ENCODE measurements around the gene PRR36.

DNA sequence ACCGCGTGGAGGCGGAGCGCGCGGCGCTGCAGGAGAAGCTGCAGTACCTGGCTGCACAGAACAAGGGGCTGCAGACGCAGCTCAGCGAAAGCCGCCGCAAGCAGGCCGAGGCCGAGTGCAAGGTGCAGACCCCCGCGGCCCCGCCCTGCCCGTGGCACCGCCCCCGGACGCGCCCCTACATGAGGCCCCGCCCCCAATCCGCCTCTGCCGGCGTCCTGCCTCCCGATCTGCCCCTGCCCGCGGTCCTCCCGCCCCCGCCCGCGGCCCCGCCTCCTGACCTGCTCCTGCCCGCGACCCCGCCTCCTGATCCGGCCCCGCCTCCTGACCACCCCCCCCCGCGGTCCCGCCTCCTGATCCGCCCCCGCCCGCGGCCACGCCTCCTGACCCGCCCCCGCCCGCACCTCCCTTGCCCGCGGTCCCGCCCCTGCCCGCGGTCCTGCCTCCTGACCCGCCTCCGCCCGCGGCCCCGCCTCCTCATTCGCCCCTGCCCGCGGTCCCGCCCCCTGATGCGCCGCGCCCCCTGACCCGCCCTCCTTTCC is 11.7 kb downstream of the PRR36 start:
- TF ChIP-seq, protein P1, sequence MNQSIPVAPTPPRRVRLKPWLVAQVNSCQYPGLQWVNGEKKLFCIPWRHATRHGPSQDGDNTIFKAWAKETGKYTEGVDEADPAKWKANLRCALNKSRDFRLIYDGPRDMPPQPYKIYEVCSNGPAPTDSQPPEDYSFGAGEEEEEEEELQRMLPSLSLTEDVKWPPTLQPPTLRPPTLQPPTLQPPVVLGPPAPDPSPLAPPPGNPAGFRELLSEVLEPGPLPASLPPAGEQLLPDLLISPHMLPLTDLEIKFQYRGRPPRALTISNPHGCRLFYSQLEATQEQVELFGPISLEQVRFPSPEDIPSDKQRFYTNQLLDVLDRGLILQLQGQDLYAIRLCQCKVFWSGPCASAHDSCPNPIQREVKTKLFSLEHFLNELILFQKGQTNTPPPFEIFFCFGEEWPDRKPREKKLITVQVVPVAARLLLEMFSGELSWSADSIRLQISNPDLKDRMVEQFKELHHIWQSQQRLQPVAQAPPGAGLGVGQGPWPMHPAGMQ (IDR thresholded peaks at IDR 0.05; ENCODE audit: borderline replicate concordance): no peak
- TF ChIP-seq RCOR1 (conservative IDR thresholded peaks at IDR 0.05; ENCODE audit: low read depth, low read length) (no peak), POLR2A (IDR thresholded peaks at IDR 0.05; ENCODE audit: low read depth, low read length) (no peak), MTA3 (IDR thresholded peaks at IDR 0.05; ENCODE audit: borderline replicate concordance, low read length) (no peak), SP1 (IDR thresholded peaks at IDR 0.05; ENCODE audit: low read depth, low read length) (no peak), IRF4 (IDR thresholded peaks at IDR 0.05; ENCODE audit: low read depth, low read length) (no peak), KDM1A (IDR thresholded peaks at IDR 0.05; ENCODE audit: borderline replicate concordance) (no peak), TAF1 (IDR thresholded peaks at IDR 0.05; ENCODE audit: borderline replicate concordance, low read depth, low read length) (no peak), POLR2AphosphoS5 (IDR thresholded peaks at IDR 0.05; ENCODE audit: low read length) (no peak), JUND (IDR thresholded peaks at IDR 0.05; ENCODE audit: low read depth, low read length) (no peak), HDAC6 (IDR thresholded peaks at IDR 0.05; ENCODE audit: unreplicated experiment) (no peak)
- TF ChIP-seq, protein P2, sequence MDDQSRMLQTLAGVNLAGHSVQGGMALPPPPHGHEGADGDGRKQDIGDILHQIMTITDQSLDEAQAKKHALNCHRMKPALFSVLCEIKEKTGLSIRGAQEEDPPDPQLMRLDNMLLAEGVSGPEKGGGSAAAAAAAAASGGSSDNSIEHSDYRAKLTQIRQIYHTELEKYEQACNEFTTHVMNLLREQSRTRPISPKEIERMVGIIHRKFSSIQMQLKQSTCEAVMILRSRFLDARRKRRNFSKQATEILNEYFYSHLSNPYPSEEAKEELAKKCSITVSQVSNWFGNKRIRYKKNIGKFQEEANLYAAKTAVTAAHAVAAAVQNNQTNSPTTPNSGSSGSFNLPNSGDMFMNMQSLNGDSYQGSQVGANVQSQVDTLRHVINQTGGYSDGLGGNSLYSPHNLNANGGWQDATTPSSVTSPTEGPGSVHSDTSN (IDR thresholded peaks at IDR 0.05; ENCODE audit: insufficient replicate concordance, low read depth, low read length): no peak
- TF ChIP-seq, protein P3, sequence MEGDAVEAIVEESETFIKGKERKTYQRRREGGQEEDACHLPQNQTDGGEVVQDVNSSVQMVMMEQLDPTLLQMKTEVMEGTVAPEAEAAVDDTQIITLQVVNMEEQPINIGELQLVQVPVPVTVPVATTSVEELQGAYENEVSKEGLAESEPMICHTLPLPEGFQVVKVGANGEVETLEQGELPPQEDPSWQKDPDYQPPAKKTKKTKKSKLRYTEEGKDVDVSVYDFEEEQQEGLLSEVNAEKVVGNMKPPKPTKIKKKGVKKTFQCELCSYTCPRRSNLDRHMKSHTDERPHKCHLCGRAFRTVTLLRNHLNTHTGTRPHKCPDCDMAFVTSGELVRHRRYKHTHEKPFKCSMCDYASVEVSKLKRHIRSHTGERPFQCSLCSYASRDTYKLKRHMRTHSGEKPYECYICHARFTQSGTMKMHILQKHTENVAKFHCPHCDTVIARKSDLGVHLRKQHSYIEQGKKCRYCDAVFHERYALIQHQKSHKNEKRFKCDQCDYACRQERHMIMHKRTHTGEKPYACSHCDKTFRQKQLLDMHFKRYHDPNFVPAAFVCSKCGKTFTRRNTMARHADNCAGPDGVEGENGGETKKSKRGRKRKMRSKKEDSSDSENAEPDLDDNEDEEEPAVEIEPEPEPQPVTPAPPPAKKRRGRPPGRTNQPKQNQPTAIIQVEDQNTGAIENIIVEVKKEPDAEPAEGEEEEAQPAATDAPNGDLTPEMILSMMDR (IDR thresholded peaks at IDR 0.05 in 2 of 3, conservative IDR thresholded peaks at IDR 0.05 in 1 of 3; ENCODE audit: control insufficient read depth in 2 of 3, extremely low read depth in 1 of 3, insufficient read depth in 1 of 3, low read depth in 3 of 3, low read length in 3 of 3): no peak
- TF ChIP-seq, protein P4, sequence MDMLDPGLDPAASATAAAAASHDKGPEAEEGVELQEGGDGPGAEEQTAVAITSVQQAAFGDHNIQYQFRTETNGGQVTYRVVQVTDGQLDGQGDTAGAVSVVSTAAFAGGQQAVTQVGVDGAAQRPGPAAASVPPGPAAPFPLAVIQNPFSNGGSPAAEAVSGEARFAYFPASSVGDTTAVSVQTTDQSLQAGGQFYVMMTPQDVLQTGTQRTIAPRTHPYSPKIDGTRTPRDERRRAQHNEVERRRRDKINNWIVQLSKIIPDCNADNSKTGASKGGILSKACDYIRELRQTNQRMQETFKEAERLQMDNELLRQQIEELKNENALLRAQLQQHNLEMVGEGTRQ (IDR thresholded peaks at IDR 0.05; ENCODE audit: borderline replicate concordance, low read depth, low read length): no peak
